ENCODE data around the gene CIAO2A.

Gene CIAO2A

DNA sequence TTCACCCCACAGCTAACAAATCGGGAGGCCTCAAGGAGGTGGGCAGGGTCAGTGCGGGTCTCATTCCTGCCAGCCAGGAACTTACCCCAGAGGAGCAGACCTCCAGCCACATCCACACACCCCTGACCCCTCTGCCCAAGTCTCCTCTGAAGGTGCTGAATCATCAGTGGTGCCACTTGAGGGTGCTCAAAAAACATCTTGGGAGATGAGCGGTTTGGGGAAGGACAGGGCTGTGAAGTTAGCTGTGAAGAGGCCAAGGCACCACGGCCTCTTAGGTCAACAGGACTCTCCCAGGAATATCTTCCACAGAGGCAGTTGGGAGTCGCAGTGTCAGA, 48.6 kb downstream of the CIAO2A start:
- DNase-seq (ENCODE audit: low read depth in 4 of 4, low spot score in 1 of 4), result no peak

DNA sequence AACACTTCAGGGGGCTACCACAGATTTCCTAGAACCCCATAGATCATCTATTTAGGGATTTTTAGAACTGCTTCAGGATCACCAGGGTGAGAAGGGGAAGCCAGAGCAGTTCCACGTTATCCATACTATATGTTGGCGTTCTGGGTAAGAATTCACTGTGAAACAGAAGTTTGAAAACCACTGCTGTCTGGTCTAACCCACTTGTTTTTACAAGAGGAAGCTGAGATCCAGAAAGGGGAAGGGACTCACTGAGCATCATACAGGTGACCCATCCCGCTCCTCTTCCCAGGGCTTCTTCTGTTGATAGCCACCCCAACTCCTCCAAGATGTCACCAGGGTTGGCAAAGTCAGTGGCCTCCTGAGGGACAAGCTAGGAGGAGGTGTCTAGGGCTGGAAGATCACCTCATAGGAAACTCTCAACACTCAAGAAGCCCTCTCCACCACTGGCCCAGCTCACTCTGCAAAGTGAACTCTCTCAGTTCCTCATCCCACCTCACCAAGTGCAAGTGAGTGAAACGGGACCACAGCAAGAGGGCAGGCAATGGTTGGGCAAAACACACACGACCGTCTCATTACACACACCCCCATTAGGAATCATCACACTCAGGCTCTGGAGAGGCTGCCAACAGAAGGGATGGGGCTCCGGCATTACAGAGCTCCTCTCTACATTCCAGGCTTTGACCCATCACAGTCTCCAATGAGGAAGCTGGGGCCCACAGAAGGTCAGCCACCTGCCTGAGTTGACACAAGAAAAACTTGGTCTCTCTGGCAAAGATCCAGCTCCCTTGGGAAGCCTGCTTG, 49.1 kb downstream of the CIAO2A start:
- no peak for DNase-seq (ENCODE audit: low read depth in 4 of 4, low spot score in 1 of 4)

DNA sequence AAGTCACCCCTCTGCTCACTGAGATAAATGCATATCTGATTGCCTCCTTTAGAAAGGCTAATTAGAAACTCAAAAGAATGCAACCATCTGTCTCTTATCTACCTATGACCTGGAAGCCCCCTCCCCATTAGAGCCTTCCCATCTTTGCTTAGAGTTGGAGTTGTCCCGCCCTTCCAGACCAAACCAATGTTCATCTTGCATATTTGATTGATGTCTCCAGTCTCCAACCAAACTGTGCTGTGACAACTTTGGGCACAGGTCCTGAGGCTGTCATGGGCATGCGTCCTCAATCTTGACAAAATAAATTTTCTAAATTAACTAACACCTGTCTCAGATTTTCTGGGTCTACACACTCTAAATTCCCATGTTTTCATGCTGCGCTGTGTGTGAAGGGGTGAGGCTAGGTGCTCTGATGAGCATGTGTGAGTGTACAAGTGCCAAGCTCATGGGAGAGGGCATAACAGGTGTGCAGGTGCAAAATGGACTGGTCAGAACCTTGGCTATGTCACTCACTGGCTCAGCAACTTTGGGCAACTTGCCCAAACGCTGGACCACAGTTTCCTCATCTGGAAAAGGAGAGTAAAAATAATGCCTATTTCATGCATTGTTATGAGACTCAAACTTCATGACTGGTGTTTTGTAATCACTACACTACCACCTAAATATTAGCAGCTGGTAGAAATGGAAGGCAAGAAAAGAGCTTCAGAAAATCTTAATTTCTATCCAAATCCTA, 54.6 kb downstream of the CIAO2A start:
- no peak for DNase-seq (ENCODE audit: low read depth in 4 of 4, low spot score in 1 of 4)

DNA sequence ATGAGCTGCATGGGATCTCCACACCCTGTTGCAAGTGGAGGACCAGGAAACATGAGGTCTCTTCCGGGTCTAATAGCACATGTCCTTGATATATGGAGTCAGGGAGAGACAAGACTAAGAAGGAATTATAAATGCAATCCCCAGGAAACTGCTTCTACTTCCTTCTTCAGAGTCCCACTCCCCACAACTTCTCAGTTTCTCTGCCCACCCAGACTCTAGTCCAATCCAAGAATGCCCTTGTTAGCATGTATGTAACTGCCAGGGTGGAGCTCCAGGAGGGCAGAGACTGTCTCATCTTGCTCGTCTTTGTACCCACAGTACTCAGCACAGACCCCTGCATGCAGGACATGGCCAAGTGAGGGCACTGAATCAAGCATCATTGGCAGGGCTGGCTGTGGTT, 55.7 kb downstream of the CIAO2A start:
- DNase-seq (ENCODE audit: low read depth in 4 of 4, low spot score in 1 of 4), result no peak

DNA sequence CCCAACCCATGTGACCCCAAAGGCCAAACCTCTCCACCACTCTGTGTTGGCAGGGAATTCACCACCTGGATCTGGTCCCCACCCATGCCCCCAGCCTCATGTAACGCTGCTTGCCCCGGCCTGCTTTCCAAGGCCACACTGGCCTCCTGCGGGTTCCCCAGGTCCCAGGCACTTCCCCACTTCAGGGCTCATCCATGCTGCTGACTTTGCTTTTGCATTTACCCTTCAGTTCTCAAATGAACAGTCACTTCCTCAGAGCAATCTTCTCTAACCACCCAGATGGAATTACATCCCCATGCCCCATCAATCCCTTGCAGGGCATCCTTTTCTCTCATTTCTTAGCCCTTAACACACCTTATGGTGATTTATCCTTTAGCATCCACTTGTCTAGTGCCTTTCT, 56.5 kb downstream of the CIAO2A start:
- DNase-seq (ENCODE audit: low read depth in 4 of 4, low spot score in 1 of 4), result no peak

DNA sequence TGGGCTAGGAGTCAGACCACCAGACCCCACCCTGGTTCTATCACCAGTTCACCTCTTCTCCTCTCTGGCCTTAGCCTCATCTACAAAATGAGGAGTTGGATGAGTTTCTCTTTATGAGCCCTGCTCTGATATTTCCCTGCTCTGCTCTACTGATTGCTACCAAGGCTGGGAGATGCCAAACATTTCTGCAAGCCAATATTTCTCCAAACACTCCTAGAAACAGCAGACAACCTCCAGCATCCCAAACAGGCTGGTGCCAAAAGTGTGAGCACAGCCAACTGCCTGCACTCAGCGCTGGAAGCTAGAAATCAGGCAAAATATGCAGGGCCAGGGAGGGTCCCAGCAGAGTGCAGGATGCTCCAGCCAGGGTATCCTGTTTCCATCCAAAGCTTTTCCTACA, 58.1 kb downstream of the CIAO2A start:
- no peak for DNase-seq (ENCODE audit: low read depth in 4 of 4, low spot score in 1 of 4)

DNA sequence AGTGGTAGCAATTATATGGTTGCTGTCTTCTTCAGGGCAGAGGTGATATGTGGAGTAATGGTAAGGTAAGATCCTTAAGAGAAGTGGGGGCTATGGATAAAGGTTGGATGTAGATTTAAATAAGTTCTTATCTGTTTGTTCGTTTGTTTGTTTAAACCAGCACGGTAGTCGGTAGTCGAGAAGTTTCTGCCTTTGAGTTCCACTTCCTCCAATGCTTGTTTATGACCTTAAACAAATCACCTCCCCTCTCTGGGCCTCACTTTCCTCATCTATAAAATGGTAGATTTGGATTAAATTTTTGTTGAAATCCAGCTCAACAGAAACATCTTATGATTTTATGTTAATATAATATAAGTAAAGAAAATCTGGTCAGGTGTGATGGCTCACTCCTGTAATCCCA, 59.1 kb downstream of the CIAO2A start:
- no peak for DNase-seq (ENCODE audit: low read depth in 4 of 4, low spot score in 1 of 4)

DNA sequence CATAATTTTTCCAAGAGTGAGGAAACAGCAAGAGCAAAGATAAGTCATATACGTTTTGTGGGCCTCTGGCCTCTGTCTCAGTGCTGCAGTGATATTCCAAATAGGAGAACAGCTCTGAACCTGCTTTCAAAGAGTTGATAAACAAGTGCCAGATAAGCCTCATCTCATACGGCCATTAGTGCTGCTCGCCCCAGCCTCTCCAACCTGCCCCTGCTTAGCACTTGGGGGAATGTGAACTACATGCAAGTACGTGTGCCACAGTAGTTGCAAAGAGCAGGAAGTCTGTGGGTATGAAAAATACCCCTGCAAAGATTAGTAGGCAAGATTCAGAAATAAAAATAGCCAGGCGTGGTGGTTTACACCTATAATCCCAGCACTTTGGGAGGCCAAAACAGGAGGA, 61.3 kb downstream of the CIAO2A start:
- DNase-seq (ENCODE audit: low read depth in 4 of 4, low spot score in 1 of 4), result no peak

DNA sequence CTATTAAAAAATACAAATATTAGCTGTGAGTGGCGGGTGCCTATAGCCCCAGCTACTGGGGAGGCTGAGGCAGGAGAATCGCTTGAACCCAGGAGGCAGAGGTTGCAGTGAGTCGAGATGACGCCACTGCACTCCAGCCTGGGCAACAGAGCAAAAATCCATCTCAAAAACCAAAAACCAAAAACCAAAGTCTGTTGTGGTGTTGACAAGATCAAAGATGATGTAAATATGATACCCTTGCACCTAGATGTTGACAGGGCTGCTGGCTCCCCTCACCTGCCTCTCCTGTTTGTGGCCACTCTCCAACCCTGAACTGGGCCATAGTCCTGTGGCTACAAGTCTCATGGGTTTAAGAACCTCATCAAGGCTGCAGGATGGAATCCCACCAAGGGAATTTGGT, 63.5 kb downstream of the CIAO2A start:
- no peak for DNase-seq (ENCODE audit: low read depth in 4 of 4, low spot score in 1 of 4)

DNA sequence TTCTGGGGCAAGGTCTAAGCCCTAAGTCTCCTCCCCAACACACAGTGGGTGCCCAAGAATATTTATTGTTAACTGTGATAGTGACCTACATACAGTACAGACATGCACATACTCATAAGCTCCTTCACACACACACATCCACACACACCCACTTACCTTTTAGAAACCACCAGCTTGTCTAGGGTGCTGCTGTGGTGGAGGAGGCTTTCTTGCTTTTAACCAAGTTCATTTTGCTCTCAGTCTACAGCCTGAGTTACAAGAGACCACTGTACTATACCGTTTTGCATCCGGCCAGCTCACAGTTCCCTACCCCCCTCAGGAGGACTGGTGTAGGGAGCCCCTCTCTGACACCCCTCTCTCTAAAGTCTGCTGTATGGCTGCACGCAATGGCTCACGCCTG, 64.0 kb downstream of the CIAO2A start:
- DNase-seq (ENCODE audit: low read depth in 4 of 4, low spot score in 1 of 4), result no peak

DNA sequence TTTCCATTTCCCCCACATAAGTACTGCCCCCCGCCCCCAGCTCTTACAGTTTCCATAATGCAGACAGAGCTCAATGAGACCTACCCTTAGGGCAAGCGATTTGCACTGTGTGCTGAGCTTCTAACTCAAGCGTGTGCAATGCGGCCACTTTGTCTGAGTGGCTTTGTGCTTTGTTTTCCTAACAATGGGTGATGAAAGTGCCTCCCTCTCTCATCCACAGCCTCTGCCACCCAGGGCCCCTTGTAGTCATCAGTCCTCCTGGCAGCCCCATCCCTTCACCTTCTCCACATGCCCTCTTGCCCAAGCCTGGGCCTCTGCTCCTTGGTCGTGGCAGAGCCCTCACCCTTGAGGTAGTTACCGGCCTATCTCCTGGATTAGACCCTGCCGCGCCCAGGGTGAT, 64.5 kb downstream of the CIAO2A start:
- DNase-seq (ENCODE audit: low read depth in 4 of 4, low spot score in 1 of 4), result no peak

DNA sequence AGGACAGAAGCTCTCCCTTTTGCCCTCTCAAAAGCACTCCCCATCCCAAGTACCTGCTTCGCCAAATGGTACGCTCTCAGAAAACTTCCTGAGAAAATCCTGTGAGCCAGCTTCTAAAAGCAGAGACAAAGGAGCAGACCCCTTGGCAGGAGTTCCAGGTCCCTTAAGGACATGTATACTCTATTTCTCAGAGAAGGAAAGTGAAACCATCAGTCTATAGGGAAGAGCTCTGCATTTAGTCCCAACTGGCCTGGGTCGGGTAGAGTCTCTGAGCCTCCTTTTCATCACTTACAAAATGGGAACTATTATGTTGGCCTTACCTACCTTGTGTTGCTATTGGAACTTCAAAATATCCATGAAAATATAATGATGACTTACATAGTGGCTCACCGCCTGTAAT, 67.0 kb downstream of the CIAO2A start:
- DNase-seq (ENCODE audit: low read depth in 4 of 4, low spot score in 1 of 4), result no peak

DNA sequence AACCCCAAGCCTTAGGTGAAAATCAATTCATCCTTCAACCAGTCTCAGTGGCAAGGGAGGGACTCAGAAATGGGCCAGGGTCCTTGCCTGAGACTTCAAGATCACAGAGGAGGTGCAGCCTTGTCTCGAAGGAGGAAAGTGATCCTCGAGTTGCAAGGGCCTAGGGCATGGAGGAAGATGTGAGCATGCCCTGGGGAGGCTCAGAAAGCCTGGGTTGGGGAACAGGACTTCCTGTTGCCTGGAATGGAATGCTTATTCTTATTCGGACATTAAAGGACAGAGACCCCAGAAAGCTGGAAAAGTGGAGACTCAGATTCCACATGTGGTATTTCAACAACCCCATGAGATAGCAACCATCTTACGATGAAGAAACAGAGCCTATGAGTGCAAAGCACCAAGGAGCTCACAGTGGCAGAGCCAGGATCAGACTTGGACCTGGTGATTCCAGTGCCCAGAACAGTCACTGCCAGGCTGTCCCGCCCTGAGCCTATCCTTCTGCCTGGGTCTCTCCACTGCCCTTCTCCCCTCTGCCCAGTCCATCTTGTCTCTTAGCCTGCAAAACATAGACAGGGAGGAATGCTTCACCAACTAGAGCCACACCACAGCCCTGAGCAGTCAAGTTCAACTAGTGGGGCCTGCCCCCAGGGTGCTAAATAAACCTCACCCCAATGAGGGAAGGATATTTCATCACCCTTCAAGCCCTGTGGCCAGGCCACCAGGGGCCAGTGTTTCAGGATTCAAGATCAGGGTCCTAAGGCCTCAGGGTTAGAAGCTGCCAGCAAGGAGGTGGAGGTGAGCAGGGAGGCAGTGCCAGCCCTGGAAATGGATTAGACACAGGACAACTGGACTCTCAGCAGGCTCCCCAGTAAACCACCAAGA, 69.2 kb downstream of the CIAO2A start:
- DNase-seq (ENCODE audit: low read depth in 4 of 4, low spot score in 1 of 4), result no peak

DNA sequence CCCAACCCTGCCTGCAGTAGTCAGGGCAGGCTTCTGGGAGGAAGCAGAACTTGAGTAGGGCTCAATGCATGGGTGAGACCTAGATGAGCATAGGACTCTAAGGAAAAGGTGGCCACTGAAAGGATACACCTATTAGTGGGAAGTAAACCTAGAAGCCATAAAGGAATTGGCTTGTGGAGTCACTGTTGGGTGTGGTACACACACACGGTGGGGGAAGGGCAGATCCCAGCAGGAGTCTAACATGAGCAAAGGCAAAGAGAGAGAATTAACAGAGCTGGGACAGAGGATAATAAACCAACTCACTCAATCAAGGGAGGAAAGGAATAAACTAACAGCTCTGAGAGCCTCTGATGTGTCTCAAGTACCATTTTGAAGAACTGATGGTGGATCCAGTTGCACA, 70.4 kb downstream of the CIAO2A start:
- DNase-seq (ENCODE audit: low read depth in 4 of 4, low spot score in 1 of 4), result no peak

DNA sequence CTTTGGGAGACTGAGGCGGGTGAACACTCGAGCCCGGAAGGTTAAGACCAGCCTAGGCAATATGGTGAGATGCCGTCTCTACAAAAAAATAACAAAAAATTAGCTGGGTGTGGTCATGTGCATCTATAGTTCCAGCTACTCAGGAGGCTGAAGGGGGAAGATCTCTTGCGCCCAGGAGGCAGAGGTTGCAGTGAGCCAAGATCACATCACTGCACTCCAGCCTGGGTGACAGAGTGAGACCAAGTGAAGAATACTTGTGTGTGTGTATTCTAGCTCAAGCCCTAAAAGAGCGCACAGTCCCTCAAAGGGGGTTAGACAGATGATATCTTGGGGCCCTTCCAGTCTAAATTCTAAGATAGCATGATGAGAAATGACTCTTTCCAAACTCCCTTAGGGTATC, 71.1 kb downstream of the CIAO2A start:
- no peak for DNase-seq (ENCODE audit: low read depth in 4 of 4, low spot score in 1 of 4)

Data from stimulated activated CD4-positive, alpha-beta T cell treated with anti-CD3 and anti-CD28 coated beads, Interleukin-1b, Interleukin-23, amount 100 ng/mL, for 24 hours (primary cell).